Measurements from ENCODE around the gene SYT6. TPM values are rescaled to one million over a fixed set of nuclear protein-coding genes. Genes with fewer than 3 reads are reported as not detected.

SYT6 gene
- total and polyA plus RNA-seq, 5 donors: not detected

DNA sequence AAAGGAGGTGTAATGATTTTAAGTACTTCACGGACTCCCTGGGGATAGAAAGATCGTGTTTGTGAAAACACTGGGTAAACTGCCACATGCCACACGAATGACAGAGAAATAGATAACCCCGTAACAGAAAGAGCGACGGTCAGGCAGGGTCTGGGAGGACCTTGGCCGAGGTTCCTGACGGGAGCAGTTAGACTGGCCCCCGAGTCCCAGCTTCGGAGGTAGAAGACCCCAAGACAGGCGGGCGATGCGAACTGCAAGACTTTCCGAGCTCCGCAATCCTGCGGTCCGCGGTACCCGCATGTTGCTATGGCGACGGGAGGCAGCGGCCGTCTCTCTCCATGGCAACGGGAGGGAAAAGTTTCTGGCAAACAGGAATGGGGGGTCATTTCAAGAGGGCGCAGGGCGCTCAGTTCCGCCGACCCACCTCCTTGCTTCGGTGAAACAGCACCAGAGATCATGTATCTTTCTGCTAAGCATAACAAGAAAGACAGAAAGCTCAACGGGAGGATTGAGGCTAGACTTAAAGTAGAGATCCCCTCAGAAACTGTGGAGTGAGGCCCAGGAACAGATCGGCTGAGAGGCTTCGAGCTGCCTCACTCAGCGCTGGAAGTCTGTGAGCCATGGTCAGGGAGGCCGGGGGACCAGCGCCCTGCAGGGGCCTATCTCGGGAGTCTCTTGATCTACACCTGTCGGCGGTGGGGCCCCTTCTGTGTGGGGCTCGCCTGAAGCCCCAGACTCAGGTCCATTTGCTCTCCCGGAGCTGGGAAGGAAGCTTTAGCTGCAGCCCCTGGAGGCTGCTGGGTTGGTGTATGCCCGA lies 685 bp upstream of the SYT6 start:
- H3K27ac ChIP-seq (ENCODE audit: low read length): no peak overlapping the region
- H3K27me3 ChIP-seq (ENCODE audit: control insufficient read depth, insufficient read depth): no peaks in the 10 kb centered on the region
- 4% methylated on average over 41 of the region's 41 CpGs for WGBS
- intact Hi-C loops (cut with DNase I): no loop called here
- H3K4me3 ChIP-seq (ENCODE audit: low read length): peak overlapping the region; percentile 2
- DNase-seq (peak in 1 of 3 donors; percentile 53), ATAC-seq (no peak)
- no peaks in the 10 kb centered on the region for H3K9me3 ChIP-seq (ENCODE audit: control insufficient read depth, low read length)
- H3K4me1 ChIP-seq (ENCODE audit: control insufficient read depth, insufficient read depth, low read length): peaks cover 2% of the 10 kb centered on the region

DNA sequence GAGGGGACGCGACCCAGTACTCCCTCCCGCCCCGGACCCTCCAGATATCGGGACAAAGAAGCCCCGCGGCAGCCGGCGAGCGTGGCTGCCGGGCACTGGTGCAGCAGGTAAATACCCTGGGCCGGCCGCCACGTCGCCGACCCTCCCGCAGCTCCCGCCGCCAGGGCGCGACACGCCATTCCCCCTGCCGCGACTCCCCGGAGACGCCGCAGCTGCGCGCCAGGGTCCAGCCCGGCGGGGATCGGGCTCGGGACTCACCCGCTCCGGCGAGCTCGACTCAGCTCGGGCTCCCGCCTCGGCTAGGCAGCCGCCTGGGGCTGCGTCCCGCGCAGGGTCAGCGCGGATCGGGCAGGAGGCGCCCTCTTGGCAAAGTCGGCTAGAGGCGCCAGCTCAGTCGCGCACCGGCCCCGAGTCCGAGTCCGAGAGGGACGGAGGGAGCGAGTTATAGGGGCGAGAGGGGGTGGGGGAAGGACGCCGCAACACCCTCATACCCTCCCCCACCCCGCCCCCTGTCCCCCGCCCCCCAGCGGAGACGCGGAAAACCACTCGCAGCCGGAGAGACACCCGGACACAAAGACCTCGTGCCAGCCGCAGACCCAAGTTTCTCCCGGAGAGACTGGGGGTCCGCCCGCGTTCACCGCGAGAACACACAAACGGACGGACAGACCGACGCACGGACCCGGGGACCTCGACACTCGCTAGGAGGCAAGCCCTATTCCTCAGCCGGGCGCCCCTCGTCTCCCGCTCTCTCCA lies 985 bp downstream of the SYT6 start:
- Histone ChIP-seq H3K4me1 (ENCODE audit: control insufficient read depth, insufficient read depth, low read length) (peaks cover 2% of the 10 kb centered on the region), H3K27me3 (ENCODE audit: control insufficient read depth, insufficient read depth) (no peaks in the 10 kb centered on the region), H3K9me3 (ENCODE audit: control insufficient read depth, low read length) (no peaks in the 10 kb centered on the region), H3K4me3 (ENCODE audit: low read length) (peak overlapping the region; percentile 48), H3K27ac (ENCODE audit: low read length) (no peak overlapping the region)
- peak; percentile 82 to 83 for ATAC-seq
- DNase-seq: peak; percentile 50 to 81 (median 80)
- WGBS: 1% methylated on average over 89 of the region's 89 CpGs
- intact Hi-C loops (cut with DNase I): no loop called here

DNA sequence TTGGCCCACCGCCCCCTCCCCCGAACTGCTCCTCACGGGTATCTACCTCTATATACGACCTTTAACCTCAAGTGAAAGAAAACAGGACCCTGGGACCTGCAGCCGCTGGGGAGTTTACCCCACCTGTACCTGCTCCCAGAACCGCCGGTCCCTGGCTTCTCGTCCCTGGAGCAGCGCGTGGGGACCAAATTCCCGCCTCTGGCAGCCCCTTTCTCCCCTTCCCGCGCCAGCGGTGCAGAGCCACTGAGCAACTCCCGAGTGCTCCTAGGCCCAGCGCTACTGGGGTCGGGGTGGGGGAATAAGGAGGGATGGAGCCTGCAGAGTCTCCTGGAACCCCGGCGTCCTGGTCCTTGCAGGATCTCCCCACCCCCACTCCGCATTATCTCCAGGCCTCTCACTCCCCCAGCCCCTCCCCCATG lies 1.6 kb downstream of the SYT6 start:
- Histone ChIP-seq H3K9me3 (ENCODE audit: control insufficient read depth, low read length) (no peaks in the 10 kb centered on the region), H3K27ac (ENCODE audit: low read length) (no peak overlapping the region), H3K4me3 (ENCODE audit: low read length) (peak overlapping the region; percentile 48), H3K27me3 (ENCODE audit: control insufficient read depth, insufficient read depth) (no peaks in the 10 kb centered on the region), H3K4me1 (ENCODE audit: control insufficient read depth, insufficient read depth, low read length) (peaks cover 2% of the 10 kb centered on the region)
- WGBS: 10% methylated on average over 20 of the region's 20 CpGs
- ATAC-seq (no peak), DNase-seq (no peak)
- intact Hi-C loops (cut with DNase I): no loop called here

DNA sequence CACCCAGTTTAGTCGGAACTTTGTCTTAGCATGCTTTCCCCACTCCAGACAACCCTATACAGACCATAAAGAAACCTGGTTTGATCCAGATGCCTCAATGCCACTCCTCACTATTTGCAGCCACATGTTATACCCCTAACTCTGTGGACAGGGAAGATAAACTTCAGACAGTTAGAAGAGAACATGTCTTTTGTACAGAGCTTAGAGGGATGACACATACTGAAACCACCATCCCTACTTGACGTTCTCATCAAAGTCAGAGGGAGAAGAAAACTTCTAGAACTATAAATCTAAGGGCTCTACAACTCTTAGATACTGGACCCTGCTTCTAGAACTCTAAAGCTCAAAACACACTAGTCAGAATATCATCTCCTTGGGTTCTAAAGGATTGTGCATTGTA lies 3.7 kb downstream of the SYT6 start:
- ATAC-seq (no peak), DNase-seq (no peak)
- intact Hi-C loops (cut with DNase I): no loop called here
- H3K27ac ChIP-seq (ENCODE audit: low read length): no peak overlapping the region
- H3K4me1 ChIP-seq (ENCODE audit: control insufficient read depth, insufficient read depth, low read length): peaks cover 2% of the 10 kb centered on the region
- WGBS: 70% methylated on average over 2 of the region's 2 CpGs
- H3K27me3 ChIP-seq (ENCODE audit: control insufficient read depth, insufficient read depth): no peaks in the 10 kb centered on the region
- H3K4me3 ChIP-seq (ENCODE audit: low read length): no peak overlapping the region
- H3K9me3 ChIP-seq (ENCODE audit: control insufficient read depth, low read length): no peaks in the 10 kb centered on the region

DNA sequence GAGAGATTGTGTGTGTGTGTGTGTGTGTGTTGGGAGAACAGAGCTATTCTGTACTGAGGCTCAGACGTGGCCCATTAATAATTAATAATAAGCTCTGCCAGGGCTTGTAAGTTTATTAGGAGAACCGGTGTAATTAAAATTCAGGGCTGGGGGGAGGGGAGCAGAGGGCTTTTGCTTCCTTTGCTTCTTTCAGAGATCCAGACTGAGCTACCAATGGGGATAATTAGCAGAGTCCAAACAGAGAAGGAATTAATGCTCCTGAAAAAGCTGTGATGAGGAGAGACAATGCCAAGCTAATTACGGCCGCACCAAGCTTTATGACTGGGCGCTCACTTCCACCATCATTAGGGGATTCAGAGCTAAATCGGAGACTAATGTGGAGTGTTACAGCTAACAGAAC lies 4.5 kb downstream of the SYT6 start:
- WGBS: 83% methylated on average over 6 of the region's 6 CpGs
- DNase-seq: no peak
- H3K27me3 ChIP-seq (ENCODE audit: control insufficient read depth, insufficient read depth): no peaks in the 10 kb centered on the region

DNA sequence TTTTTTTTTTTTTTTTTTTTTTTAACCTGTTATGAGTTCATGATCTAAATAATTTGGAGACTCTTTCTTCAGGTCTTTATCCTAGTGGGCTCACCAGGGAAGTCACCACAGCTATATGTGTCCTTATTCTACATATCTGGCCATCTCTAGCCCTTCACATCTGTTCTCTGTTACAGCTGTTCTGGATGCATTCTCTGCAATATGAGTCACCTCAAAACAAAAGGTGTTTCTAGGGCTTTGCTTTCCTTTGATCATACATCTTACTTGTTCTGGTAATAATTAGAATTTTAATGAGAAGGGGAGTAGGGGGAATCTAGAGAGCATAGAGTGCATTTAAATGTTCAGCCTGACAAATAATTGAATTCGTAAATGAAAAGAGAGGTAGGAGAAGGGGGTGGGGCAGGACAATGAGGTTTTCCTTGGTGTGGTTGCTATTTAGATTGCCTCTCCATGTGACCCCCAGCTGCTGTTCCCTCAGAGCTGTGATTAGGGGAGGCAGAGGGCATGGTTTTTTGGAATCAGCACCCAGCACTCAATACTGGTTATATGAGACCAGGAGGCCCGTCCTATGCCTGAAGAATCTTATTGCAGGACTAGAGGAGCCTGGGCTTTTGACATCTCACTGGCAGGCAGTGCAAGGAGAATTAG lies 8.0 kb downstream of the SYT6 start:
- intact Hi-C loops (cut with DNase I): no loop called here
- Histone ChIP-seq H3K9me3 (ENCODE audit: control insufficient read depth, low read length) (no peaks in the 10 kb centered on the region), H3K4me3 (ENCODE audit: low read length) (no peak overlapping the region), H3K27me3 (ENCODE audit: control insufficient read depth, insufficient read depth) (no peaks in the 10 kb centered on the region), H3K4me1 (ENCODE audit: control insufficient read depth, insufficient read depth, low read length) (no peaks in the 10 kb centered on the region), H3K27ac (ENCODE audit: low read length) (no peak overlapping the region)
- WGBS: 81% methylated on average over 2 of the region's 2 CpGs
- DNase-seq (no peak), ATAC-seq (no peak)

More for the DNA sequence above, 4.5 kb downstream of the SYT6 start:
- intact Hi-C loops (cut with DNase I): no loop called here
- Histone ChIP-seq H3K9me3 (ENCODE audit: control insufficient read depth, low read length) (no peaks in the 10 kb centered on the region), H3K4me1 (ENCODE audit: control insufficient read depth, insufficient read depth, low read length) (peaks cover 2% of the 10 kb centered on the region), H3K4me3 (ENCODE audit: low read length) (no peak overlapping the region), H3K27ac (ENCODE audit: low read length) (no peak overlapping the region)
- no peak for ATAC-seq

DNA sequence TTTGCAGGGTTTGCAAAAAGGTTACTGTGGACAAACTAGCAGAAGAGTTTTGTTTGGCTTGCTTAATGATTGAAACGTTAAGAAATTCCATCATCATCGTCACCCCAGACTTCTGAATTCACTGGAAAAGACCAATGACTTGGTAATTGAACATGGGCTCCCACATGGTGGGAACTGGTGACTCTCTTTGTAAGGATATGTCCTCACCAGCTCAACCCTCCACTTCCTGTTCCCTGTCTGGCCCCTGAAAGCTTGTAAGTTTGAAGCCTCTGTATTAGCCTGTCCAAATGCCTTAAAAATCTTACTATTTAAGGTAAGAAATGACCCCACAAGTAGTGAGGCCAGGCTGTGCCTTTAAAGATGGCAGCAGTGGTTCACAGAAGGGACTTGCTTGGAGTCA lies 9.7 kb downstream of the SYT6 start:
- Histone ChIP-seq H3K27ac (ENCODE audit: low read length) (no peak overlapping the region), H3K4me1 (ENCODE audit: control insufficient read depth, insufficient read depth, low read length) (no peaks in the 10 kb centered on the region), H3K9me3 (ENCODE audit: control insufficient read depth, low read length) (no peaks in the 10 kb centered on the region), H3K4me3 (ENCODE audit: low read length) (no peak overlapping the region), H3K27me3 (ENCODE audit: control insufficient read depth, insufficient read depth) (no peaks in the 10 kb centered on the region)
- WGBS: 82% methylated on average over 2 of the region's 2 CpGs
- intact Hi-C loops (cut with DNase I): no loop called here
- no peak for ATAC-seq
- DNase-seq: no peak

DNA sequence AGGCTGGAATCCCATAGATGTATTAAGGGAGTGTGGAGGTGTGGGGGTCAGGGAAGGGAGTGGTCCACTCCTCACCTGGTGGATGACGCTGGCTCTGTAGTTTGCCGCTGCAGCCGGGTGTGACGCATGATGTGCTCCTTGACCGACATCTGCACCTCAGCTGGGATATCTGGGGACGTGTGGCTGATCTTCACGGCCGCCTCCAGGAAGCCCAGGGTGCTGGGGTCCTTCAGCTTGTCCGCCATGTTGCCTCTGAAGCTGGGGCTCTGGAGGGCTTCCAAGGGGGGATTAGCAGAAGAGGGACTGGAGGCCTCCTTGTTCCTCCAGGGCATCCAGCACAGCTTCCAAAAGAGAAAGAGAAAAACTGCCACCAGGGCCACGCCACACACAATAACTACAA lies 14.1 kb downstream of the SYT6 start:
- H3K27ac ChIP-seq (ENCODE audit: low read length): no peak overlapping the region
- DNase-seq (no peak), ATAC-seq (no peak)
- H3K27me3 ChIP-seq (ENCODE audit: control insufficient read depth, insufficient read depth): no peaks in the 10 kb centered on the region
- no peaks in the 10 kb centered on the region for H3K9me3 ChIP-seq (ENCODE audit: control insufficient read depth, low read length)
- WGBS: 91% methylated on average over 10 of the region's 10 CpGs
- no peaks in the 10 kb centered on the region for H3K4me1 ChIP-seq (ENCODE audit: control insufficient read depth, insufficient read depth, low read length)
- intact Hi-C loops (cut with DNase I): loop anchor here in 1 of 4 donors (10.0 kb wide), 1 partner anchor 135 kb away; no protein-coding TSS in a partner anchor
- no peak overlapping the region for H3K4me3 ChIP-seq (ENCODE audit: low read length)

DNA sequence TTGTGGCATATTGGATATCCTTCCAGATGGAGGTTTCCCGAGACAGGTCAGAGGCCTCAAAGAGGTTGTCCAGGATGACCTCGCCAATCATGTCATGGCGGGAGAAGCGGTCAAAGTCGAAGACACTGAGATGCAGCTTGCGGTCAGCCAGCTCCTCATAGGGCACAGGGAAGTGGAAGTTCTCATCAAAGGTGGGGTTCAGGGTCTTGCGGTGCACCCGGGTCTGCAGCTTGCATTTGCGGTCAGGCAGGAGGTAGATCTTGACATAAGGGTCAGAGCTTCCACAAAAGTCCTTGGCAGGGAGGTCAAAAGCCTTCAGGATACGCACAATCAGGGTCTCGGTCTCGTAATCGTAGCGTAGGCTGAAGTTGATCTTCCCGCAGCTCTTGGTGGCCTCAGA lies 16.2 kb downstream of the SYT6 start:
- no peak for ATAC-seq
- H3K4me1 ChIP-seq (ENCODE audit: control insufficient read depth, insufficient read depth, low read length): no peaks in the 10 kb centered on the region
- intact Hi-C loops (cut with DNase I): loop anchor here in 1 of 4 donors (10.0 kb wide), 1 partner anchor 133 kb away; no protein-coding TSS in a partner anchor
- 94% methylated on average over 15 of the region's 15 CpGs for WGBS
- no peak for DNase-seq
- no peak overlapping the region for H3K27ac ChIP-seq (ENCODE audit: low read length)
- H3K27me3 ChIP-seq (ENCODE audit: control insufficient read depth, insufficient read depth): no peaks in the 10 kb centered on the region
- H3K4me3 ChIP-seq (ENCODE audit: low read length): no peak overlapping the region
- no peaks in the 10 kb centered on the region for H3K9me3 ChIP-seq (ENCODE audit: control insufficient read depth, low read length)

DNA sequence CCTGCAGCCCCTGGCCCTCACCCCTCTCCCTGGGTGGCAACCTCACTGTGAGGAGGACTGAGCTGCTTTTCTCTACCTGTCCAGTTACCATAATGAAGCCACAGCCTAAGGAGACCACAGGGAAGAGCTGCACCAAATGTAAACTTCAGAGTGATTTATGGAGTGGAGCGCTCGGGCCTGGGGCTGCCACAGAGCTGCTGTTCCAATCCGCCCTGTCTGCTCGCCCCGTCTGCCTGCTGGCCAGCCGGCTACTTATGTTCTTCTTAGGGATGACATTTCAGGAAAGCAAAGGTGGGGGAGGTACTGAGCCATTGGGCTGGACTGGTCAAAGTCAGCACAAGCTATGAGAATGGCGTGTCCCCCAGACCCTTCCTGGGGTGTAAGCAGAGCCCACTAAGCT lies 17.9 kb downstream of the SYT6 start:
- intact Hi-C loops (cut with DNase I): loop anchor here in 1 of 4 donors (10.0 kb wide), 1 partner anchor 131 kb away; no protein-coding TSS in a partner anchor
- 87% methylated on average over 7 of the region's 7 CpGs for WGBS
- no peaks in the 10 kb centered on the region for H3K4me1 ChIP-seq (ENCODE audit: control insufficient read depth, insufficient read depth, low read length)
- H3K4me3 ChIP-seq (ENCODE audit: low read length): no peak overlapping the region
- H3K27ac ChIP-seq (ENCODE audit: low read length): no peak overlapping the region
- no peak for DNase-seq
- no peak for ATAC-seq
- no peaks in the 10 kb centered on the region for H3K27me3 ChIP-seq (ENCODE audit: control insufficient read depth, insufficient read depth)
- no peaks in the 10 kb centered on the region for H3K9me3 ChIP-seq (ENCODE audit: control insufficient read depth, low read length)

DNA sequence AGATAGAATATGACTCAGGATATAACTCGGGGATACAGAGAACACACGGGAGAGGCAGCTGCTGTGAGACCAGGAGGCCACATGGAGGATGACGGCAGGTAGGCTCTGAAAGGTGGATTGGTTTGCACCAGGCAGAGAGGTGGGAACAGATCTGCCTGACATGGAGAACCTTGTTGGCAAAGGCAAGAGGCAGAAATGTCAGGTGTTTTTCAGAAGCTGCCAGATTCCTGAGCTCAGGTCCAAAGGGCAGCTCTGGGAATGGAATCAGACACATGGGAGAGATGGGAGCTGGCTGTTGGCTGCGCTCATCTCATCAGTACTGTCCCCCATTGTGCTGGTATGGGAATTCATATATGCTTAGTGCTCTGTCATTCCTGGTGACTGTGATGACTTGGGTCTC lies 19.2 kb downstream of the SYT6 start:
- ATAC-seq (no peak), DNase-seq (no peak)
- Histone ChIP-seq H3K27ac (ENCODE audit: low read length) (no peak overlapping the region), H3K4me3 (ENCODE audit: low read length) (no peak overlapping the region), H3K27me3 (ENCODE audit: control insufficient read depth, insufficient read depth) (no peaks in the 10 kb centered on the region), H3K4me1 (ENCODE audit: control insufficient read depth, insufficient read depth, low read length) (no peaks in the 10 kb centered on the region), H3K9me3 (ENCODE audit: control insufficient read depth, low read length) (no peaks in the 10 kb centered on the region)
- intact Hi-C loops (cut with DNase I): loop anchor here in 1 of 4 donors (10.0 kb wide), 1 partner anchor 130 kb away; no protein-coding TSS in a partner anchor
- WGBS: 84% methylated on average over 4 of the region's 4 CpGs
